GM19099 (cell line): ENCODE results near the gene NUP62CL.

Source experiments
- POLR2A ChIP-seq: IDR thresholded peaks from 3 replicates; pipeline ENCODE4 v1.6.1; 2011; ENCODE audit warnings: low read depth; ENCODE audit not compliant: insufficient read length; ENCODE audit errors: extremely low read depth

The NUP62CL gene, protein sequence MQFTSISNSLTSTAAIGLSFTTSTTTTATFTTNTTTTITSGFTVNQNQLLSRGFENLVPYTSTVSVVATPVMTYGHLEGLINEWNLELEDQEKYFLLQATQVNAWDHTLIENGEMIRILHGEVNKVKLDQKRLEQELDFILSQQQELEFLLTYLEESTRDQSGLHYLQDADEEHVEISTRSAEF

GRCh38 chrX:107205770-107206696 lies at the start of gene NUP62CL, which contains the start of gene DNAAF6:
Gene NUP62CL, minus strand, starts transcription at chrX:107206433. Its CDS starts 31,287 bp downstream, at chrX:107175146.
Gene DNAAF6, plus strand, starts transcription at chrX:107206611. Its CDS starts 6,265 bp downstream, at chrX:107212876.
- no peak for TF ChIP-seq POLR2A

DNA sequence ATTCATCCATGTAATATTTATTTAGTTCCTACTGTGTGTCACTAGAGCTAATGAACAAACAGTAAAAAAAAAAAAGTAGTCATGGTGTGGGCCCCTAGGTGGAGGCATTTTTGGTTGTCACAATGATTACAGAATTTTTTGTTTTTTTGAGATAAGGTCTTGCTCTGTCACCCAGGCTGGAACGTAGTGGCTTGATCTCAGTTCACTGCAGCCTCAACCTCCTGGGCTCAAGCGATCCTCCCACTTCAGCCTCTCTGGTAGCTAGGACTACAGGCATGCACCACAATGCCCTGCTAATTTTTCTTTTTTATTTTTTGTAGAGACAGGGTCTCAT lies 22.2 kb upstream of the NUP62CL start:
- TF ChIP-seq POLR2A, result no peak

DNA sequence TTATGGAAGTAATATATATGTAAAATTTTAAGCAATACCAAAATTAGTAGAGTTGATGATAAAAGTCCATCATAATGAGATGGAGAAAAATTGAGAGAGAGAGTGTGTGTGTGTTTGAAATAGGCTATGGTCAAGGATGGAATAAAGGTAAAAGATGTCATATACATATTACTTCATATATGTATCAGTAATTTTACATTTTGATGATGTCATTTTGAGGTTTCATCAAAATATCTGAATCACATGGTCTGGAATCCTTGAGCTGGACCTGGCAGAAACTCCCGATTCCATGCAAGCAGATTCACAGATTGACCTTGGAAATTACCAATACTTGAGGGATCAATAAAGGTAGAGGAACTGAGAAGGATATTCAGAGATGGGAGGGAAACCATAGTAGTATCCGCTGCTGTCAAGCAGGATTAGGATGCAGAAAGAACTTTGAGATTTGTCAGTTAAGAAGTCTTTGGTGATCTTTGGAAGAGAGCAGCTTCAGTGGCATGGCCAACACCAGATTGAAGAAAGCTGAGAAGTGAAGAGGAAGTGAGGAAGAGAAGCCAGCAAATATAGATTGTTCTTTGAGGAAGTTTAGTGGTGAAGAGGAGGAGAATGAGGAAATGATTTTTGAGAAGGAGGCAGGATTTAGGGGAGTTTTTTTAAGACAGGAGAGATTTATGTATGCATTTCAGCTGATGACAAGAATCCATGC lies 21.7 kb upstream of the NUP62CL start:
- TF ChIP-seq POLR2A, result no peak

GRCh38 chrX:107226757-107227156 lies 20.5 kb upstream of the NUP62CL start:
- TF ChIP-seq POLR2A, result no peak

DNA sequence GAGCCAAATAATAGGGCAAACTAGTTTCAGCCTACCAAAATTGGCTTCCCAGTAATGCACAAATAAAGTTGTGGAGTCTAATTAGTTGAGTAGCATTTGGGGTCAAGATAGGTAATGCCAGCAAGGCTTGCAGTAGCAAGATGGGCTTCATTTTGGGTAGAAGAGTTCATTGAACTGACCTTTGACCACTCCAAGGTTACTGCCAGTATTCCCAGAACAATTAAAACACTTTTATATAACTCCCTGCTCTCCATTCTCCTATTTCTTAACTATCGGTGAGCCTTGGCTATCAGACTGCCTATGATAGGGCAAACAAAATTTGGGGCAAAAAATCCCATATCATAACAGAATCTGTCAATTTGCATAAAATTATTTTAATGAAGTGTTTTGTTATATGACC lies 7.2 kb upstream of the NUP62CL start:
- no peak for TF ChIP-seq POLR2A

GRCh38 chrX:107207943-107208342 lies 1.7 kb upstream of the NUP62CL start:
- no peak for TF ChIP-seq POLR2A

- no peak for TF ChIP-seq POLR2A
These were observed 856 bp upstream of the NUP62CL start for GRCh38 chrX:107207089-107207488.

DNA sequence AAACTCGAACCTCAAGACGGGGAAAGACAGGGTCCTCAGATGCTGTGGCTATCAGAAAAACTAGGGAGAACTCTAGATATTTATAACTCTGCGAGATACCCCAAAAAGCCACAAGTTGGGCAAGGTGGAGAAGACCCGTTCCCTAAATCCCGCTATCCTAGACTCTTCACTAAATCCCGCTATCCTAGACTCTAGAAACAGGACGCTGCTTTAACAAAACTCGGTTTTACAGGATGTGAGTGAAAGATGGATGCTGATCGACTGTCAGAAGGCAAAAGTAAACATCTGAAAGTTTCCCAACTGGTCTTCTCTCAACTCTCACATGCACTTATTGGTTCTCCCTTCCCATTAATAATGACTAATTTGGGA lies 448 bp upstream of the NUP62CL start:
- no peak for TF ChIP-seq POLR2A

- no peak for TF ChIP-seq POLR2A
These were observed 2.1 kb downstream of the NUP62CL start for GRCh38 chrX:107204068-107204605.

- TF ChIP-seq POLR2A, result no peak
These were observed 6.7 kb downstream of the NUP62CL start for GRCh38 chrX:107199491-107199890.

GRCh38 chrX:107197319-107197718 lies 8.9 kb downstream of the NUP62CL start:
- TF ChIP-seq POLR2A, result no peak

- no peak for TF ChIP-seq POLR2A
These were observed 34.7 kb downstream of the NUP62CL start for GRCh38 chrX:107171369-107172102.

DNA sequence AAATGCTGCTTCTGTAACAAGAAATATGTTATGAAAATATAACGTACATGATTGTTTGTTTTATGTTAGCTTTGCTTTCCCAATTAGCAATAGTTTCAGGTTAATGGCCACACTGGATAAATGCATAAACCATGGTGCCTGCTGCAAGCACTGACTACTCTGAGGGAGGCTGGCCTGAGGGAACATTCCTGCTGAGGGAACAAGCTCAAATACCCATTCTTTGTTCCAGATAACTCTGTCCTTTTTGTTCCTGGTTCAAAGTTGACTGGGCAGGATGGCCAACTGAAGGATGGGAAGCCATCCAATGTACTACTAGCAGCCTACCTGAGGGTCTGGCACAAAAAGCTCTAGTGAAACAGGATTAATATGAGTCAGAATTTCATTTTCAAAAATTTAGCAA lies 37.5 kb downstream of the NUP62CL start:
- TF ChIP-seq POLR2A, result no peak

DNA sequence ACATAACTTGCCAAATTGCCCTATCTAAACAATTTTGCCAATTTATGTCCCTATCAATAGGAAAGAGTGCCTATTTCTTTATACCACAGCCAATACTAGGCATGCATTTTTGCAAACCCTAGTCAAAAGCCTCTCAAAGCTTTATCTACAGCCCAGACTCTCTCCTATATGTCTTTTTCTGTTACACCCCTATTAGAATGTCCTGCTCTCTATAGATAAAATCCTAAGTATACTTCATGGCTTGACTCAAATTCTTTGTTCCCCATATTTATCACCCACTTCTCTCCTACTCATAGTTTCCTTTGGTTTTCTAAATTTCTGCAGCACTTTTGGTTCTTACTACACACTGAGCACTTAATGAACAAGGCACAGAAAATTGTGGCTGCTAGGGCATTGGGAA lies 38.0 kb downstream of the NUP62CL start:
- no peak for TF ChIP-seq POLR2A
